Stimulated activated CD4-positive, alpha-beta T cell treated with anti-CD3 and anti-CD28 coated beads, Interleukin-12 subunit alpha, Interleukin-12 subunit beta, amount 100 ng/mL, for 48 hours (primary cell): ENCODE results near the gene LRRN4.
"Not testable (repeated sequence)": the region's sequence is repeated elsewhere in the genome, so short reads cannot be mapped to it uniquely, and the experiment has no call there.

Source experiments
- DNase-seq, 3 donors: peaks; one replicate each; pipeline ENCODE4 v3.0.0-alpha.2; 2020; ENCODE audit warnings: low read depth in 2 of 3, low spot score in 1 of 3

Gene LRRN4

DNA sequence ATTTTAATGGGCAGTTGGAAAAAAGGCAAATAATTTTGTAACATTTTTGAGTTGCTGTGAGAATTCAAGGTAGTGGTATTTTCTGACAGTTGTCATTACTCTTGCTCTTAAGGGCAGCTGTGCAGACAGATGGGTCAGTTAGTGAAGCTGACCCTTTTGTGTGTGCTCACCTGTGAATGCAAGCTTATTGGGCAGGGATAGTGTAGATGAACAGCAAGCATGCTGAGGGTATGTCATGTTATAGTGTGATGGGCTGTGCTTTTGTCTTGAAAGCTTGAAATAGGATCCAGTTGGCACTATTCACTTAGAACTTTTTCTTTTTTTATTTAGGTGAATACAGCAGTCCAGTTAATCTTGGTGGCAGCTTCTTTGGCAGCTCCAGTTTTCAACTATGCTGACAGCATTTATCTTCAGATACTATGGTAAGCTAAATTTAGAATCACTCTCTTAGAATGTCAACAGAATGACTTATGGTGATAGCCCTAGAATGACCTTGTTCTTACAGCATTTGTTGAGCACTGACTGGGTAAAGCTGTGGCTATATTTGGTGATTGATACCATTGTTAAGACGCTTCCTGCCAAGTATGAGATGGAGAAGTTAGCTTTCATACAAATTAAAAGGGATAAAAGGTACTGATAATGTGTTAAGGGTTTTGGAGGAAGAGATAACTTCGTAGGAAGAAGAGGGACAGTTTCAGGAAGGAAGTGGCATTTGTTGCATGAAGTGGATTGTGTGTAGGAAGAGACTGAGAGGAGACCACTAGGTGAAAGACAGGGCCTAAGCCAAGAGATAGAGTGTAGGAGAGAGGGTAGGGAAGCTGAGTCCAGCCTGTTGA lies 19.5 kb downstream of the LRRN4 start:
- no peak for DNase-seq

DNA sequence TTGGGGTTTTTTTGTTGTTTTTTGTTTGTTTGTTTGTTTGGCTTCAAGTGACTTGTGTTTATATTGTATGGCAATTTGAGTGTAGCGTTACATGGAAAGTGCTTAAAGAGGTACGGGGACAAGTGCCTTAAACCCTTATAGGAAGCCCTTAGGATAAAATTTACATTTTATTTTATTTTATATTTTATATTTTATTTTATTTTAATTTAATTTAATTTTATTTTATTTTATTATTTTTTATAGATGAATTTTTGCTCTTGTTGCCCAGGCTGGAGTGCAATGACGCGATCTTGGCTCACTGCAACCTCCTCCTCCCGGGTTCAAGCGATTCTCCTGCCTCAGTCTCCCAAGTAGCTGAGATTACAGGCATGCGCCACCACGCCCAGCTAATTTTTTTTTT lies 21.0 kb downstream of the LRRN4 start:
- DNase-seq = not testable (repeated sequence)

DNA sequence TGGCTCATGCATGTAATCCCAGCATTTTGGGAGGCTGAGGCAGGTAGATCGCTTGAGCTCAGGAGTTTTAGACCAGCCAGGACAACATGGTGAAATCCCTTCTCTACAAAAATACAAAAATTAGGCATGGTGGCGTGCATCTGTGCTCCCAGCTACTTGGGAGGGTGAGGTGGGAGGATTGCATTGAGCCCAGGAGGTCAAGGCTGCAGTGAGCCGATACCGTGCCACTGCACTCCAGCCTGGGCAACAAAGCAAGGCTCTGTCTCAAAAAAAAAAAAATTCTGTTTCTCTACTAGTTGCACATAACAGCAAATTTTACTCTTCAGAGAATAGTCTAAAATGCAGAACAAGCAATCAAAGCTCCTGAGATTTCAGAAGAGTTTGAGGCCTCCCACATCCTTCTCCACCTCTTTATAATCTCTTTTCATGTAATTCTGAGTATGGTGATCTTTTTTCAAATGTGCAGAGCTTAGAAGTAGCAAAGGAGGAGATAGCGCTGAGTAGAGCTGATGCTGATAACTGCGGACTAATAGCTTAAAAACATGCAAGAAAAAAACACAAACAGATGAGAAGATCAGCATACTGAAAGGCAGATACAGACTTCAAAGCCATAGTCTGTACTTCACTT lies 23.3 kb downstream of the LRRN4 start:
- DNase-seq = no peak

DNA sequence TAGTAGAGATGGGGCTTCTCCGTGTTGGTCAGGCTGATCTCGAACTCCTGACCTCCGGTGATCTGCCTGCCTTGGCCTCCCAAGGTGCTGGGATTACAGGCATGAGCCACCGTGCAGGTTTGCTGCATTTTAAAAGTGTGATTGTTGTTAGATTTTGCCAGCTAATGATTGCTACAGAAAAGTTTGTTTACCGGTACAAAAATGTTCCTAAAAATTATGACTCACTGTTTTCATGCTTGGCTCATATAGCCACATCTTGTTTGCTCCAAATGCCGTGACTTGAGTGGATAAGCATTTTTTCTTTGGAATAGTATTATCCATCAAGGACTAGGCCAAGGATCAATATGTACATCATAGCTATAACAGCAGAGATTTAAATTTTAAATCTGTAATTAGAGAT lies 24.3 kb downstream of the LRRN4 start:
- no peak for DNase-seq

DNA sequence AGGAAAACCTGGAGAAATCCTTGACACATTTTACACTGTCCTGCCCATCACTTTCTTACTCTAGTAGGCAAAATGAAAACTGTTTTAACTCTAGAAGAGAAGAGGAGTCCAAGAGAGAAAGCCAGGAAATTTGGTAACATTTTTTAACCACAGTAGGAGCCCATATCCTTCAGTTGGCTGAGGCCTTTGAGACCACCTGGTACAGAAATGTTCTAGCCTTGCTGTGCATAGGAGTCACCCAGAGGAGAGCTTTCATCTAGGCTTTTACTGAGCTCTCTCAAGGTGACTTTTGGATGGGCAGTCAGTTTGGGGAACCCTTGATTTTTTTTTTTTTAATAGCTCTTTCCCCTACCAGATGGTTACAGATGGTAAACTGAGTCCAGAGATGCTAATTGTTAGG lies 25.0 kb downstream of the LRRN4 start:
- DNase-seq = no peak

DNA sequence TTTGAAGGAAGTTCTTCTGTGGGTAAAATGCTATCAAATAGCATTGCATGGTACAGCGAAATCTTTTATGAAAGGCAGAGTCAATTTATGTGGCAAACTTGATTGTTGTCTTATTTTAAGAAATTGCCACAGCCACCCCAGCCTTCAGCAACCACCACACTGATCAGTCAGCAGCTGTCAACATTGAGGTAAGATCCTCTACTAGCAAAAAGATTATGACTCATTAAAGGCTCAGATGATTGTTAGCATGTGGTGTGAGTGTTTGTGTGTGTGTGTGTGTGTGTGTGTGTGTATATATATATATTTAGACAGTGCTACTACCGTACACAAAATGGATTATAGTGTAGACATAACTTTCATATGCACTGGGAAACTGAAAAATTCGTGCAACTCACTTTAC lies 27.8 kb downstream of the LRRN4 start:
- no peak for DNase-seq

DNA sequence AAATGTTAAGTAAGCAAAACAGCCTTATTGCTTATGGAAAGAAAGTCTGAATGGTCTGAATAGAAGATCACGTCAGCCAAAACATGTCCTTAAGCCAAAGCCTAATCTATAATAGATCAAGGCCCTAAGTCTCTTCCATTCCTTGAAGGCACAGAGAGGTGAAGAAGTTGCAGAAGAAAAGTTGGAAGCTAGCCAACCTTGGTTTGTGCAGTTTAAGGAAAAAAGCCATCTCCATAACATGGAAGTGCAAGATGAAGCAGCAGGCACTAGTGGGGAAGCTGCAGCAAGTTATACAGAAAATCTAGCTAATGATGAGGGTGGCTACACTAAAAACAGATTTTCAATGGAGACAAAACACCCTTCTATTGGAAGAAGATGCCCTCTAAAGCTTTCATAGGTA lies 29.1 kb downstream of the LRRN4 start:
- DNase-seq = no peak

DNA sequence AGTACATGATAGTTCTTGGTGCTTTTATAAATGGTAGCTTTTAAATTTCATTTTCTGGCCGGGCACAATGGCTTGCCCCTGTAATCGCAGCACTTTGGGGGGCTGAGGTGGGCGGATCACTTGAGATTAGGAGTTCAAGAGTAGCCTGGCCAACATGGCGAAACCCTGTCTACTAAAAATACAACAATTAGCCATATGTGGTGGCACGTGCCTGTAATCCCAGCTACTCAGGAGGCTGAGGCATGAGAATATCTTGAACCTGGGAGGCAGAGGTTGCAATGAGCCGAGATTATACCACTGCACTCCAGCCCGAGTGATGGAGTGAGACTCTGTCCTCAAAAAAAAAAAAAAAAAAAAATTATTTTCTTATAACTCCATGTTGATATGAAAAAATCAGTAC lies 36.0 kb downstream of the LRRN4 start:
- DNase-seq = no peak

DNA sequence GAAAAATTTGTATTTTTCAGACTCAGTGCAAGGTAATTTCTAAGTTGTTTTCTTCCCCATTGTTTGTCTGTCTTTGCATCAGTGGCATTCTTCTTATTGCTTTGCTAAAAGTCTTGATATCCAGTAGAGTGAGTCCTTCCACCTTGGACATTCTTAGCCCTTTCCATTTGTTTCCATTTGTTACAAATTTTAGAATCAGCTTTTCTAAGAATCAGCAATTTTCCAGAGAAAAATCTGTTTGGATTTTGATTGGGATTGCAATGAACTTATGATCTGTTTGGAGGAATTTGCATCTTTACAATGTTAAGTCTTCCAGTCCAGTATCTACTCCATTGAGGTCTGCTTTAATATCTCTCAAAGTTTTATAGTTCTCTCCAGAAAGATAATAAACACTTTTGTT lies 36.4 kb downstream of the LRRN4 start:
- no peak for DNase-seq

DNA sequence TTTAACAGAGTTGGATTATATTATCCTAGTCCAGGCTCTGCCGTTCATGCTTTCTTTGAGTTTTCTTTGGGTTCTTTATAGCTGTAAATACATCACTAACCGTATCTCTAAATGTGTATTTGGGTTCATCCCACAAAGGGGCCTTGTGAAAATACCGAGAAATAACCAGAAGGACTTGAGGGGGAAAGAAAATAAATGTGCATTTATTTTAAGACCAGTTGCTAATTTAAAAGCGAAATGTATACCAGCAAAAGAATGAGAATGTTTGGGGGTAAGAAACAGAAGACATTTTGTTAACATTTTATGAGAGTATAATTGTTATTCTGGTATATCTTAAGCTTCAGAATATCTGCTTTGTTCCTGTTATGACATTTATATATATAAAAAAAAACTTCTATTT lies 38.9 kb downstream of the LRRN4 start:
- DNase-seq = no peak

DNA sequence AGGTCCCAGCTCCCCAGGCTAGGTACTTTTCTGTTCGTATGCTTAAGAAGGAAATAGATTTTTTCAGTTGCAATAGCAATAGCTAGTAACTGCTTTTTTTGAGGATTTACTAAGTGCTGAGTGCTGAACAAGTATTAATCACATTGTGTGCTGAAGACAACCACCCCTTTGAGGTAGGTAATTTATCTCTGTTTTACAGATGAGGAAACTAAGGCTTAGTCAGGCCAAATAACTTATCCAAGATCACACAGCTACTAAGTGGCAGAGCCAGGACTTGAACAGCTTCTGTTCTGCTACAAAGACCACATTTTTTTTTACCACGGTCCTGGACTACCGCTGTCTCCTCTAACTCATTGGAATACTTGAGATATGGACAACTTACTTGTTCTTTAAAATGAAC lies 39.8 kb downstream of the LRRN4 start:
- no peak for DNase-seq

DNA sequence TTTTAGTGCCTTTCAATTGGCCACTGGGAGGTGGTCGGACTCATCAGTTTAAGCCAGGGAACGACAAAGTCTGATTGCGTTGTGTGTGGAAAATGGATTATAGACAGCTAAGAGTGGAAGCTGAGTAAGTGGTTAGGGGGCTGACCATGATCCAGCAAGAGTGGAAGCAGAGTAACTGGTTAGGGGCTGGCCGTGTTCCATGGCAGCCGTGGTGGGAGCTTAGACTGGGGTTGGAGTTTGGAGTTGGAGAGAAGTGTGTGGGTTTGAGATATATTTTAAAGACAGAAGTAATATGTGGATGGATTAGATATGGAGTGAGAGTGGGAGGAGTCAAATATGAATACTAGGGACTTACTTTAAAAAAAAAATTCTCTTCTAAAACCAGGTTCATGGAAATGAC lies 41.7 kb downstream of the LRRN4 start:
- no peak for DNase-seq

DNA sequence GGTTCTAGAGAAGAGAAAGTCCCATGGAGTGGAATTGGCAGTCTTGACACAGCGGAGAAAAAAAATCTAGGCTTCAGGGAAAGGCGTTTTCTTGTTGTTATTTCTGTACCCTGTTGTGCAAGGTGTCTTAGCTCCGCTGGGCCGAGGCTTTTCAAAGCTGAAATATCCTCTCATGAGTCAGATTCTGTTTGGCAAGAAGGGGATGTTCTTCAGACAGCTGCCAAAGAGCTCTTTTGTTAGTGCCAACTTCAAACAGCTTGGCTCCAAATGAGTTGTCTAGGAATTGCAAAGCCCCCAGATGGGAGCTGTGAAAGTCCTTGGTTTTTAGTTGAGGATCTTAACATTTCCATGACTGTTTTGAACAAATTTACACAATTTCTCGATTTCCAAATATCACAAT lies 45.6 kb downstream of the LRRN4 start:
- no peak for DNase-seq

DNA sequence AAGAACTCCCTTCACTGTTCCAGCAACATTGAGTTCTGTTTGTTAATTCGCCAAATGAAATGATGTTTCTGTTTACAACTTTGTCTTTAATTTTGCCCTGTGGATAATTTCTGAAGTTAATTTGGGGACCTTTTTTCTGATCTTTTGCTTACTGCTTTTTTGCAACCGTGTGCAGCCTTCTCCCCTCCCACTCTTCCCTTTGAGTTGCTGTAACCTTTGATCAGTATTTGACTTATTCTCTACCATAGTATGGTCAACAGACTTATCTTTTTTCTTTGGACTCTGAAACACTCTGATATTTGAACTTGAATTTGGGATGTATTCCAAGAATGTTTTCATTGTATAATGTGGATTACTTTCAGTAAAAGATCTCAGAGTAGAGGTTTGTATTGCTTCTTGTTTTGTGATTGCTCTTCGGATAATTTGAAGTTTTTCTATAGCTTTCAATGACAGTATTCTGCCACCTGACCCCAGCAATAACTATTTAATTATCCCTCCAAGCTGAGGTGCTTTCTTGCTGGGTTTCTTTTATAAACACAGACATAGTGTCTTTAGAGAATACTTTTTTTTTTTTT lies 46.2 kb downstream of the LRRN4 start:
- DNase-seq = no peak

DNA sequence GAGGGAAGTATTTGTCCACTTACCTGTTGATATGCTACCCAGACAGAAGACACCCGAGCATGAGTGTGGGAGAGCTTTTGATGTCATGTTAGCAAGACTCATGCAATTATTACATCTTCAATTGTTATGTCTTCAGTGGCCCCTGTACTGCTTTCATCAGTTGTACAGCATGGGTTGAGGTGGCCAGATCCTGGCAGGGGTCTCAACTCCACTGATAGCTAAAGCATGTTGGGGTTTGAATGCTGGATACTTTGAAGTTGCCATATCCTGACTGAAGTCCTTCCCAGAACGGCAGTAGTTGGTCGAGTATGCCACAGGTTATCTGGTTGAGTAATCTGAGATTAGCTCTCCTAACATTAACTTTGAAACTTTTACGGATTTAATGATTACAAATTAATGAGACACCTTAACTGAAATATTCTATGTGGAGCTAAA lies 46.7 kb downstream of the LRRN4 start:
- no peak for DNase-seq

DNA sequence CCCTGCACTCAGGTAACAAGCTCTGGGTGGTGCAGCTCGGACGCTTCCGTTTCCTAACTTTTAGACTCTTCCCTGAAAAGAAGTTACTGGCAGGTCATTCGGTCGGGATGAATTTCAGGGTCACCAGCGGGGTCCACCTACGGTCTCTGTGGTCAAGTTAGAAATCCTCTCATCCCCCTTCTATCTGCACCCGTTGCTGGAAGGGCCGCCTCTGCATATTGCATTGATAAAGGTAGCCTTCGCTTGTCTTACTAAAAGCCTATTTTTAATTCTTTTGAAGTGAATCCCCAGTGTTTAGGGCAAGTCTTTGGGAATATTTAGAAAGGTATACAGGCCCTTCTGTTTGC lies 47.3 kb downstream of the LRRN4 start:
- DNase-seq = no peak

DNA sequence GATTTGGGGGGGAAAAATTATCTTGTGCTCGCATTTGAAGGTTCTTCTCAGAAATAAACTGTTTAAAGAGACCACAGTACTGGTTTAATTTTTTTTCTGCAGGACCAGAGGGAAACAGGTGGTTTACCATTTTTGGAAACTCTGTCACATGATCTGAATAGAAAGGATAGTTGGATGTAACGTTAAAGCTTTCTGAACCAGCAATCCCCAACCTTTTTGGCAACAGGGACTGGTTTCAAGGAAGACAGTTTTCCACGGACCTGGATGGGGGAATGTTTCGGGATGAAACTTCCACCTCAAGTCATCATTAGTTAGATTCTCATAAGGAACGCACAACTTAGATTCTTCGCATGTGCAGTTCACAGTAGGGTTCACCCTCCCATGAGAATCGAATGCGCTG lies 53.0 kb downstream of the LRRN4 start:
- DNase-seq = no peak

DNA sequence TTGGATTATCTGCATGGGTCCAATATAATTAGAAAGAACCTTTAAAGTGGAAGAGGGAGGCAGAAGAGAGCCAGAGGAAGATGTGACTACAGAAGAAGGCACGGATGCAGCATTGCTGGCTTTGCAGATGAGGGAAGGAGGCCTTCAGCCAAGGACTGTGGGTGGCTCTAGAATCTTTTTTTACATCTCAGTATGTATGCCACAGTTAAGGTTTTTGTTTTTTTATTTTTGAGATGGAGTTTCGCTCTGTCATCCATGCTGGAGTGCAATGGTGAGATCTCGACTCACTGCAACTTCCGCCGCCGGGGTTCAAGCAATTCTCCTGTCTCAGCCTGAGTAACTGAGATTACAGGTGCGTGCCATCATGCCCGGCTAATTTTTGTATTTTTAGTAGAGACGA lies 54.1 kb downstream of the LRRN4 start:
- DNase-seq = no peak

DNA sequence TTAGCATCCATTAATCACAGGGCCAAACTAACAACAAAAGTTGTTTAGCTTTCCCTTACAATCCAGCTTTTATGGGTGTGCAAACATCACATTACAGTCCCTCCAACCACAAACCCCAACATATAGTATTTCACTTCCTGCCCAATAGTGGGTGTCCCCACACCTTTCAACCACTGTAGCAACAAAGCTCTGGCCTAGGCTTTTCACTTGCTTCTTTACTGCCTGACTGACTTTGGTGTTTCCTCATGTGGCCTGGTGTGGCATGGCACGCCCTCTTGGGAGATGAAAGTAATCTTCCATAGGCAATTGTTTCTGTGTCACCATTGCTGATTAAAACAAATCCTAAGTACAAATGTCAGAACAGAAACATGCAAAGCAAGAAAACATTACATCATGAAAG lies 57.1 kb downstream of the LRRN4 start:
- no peak for DNase-seq

DNA sequence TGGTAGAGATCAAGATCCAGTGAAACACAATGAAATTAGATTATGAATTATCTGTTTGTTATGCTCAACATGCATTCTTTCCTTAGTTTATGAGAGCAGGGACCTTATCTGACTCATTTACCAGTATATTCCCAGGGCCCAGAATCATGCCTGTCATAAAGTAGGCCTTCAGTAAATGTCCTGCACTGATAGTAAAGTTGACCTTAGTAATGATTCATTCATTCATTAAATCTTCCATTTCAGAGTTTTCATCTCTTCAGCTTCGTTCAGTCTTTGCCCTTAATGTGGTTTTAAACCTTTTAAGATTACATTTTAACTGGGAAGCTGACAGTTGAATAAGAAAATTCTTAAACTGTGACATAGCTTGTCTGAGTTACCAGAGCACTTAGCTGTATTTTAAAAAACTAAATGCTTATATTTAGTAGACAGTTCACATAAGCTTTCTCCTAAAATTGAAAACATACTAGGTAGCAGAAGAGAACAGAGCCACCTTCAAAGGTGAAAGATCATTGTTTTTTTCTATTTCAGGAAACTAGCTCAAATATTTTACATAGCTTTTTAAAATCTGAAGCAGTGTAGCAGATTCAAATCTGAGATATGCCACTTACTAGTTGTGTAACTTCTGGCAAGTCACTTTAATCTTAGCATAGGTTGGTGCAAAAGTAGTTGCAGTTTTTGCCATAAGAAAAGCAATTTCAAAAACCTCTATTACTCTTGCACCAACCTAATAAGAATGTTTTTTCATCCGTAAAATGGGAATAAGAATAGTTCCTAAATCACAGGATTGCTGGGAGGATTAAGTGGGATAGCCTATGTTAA lies 62.0 kb downstream of the LRRN4 start:
- no peak for DNase-seq

DNA sequence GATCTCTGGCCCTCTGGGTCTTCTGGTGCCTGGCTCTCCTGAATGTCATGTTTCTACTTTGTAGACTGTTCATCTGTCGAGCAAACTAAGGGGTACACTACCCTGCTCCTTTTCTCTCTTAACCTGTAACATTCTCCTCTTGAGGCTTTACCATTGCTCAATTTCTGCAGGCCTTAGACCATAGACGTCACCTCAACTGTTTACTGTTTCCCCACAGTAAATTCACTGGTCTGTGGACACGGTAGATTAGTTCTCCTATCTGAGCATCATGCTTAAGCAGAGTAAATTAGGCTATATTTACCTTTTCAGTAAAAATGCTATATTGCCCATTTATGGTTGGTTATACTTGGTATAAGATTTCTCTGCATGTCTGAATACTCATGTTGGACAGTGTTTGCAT lies 62.9 kb downstream of the LRRN4 start:
- DNase-seq = no peak
